Smooth muscle cell (in vitro differentiated cells): ENCODE results near the gene DSC2. TPM values are rescaled to one million over a fixed set of nuclear protein-coding genes. Genes with fewer than 3 reads are reported as not detected.

Experiments used
- DNase-seq: peaks from one replicate; lab custom pipeline; 2025; ENCODE audit not compliant: unreplicated experiment; lab: John Stamatoyannopoulos, UW
- H2AFZ ChIP-seq: fragments of 200-600 bp; sonication (generic); 2 replicates; pipeline ENCODE4 v1.6.0; 2016; ENCODE audit warnings: antibody characterized with exemption, low read depth, mild to moderate bottlenecking
- H3F3A ChIP-seq: fragments of 200-600 bp; sonication (generic); 2 replicates; pipeline ENCODE4 v1.6.0; 2017; ENCODE audit warnings: antibody characterized with exemption, low read depth
- H3K27ac ChIP-seq: fragments of 200-600 bp; sonication (generic); 2 replicates; pipeline ENCODE4 v1.5.1; 2016; ENCODE audit warnings: low read depth, mild to moderate bottlenecking
- H3K27me3 ChIP-seq: fragments of 200-600 bp; sonication (generic); 2 replicates; pipeline ENCODE4 v1.6.1; 2016; ENCODE audit warnings: low read depth, mild to moderate bottlenecking
- H3K36me3 ChIP-seq: fragments of 200-600 bp; sonication (generic); 2 replicates; pipeline ENCODE4 v1.5.1; 2016; ENCODE audit warnings: low read depth
- H3K4me1 ChIP-seq: fragments of 200-600 bp; sonication (generic); 2 replicates; pipeline ENCODE4 v1.5.1; 2016; ENCODE audit warnings: low read depth
- H3K4me2 ChIP-seq: fragments of 200-600 bp; sonication (generic); 2 replicates; pipeline ENCODE4 v1.6.0; 2016; ENCODE audit warnings: mild to moderate bottlenecking
- H3K4me3 ChIP-seq: fragments of 200-600 bp; sonication (generic); 2 replicates; pipeline ENCODE4 v1.5.1; 2016; ENCODE audit warnings: mild to moderate bottlenecking
- H3K79me2 ChIP-seq: fragments of 200-600 bp; sonication (generic); 2 replicates; pipeline ENCODE4 v1.6.0; 2016; ENCODE audit warnings: low read depth, mild to moderate bottlenecking
- H3K9ac ChIP-seq: fragments of 200-600 bp; sonication (generic); 2 replicates; pipeline ENCODE4 v1.6.0; 2016; ENCODE audit warnings: low read depth
- H3K9me3 ChIP-seq: fragments of 200-600 bp; sonication (generic); replicated peaks from 2 replicates; pipeline ENCODE4 v1.5.1; 2016; ENCODE audit warnings: low read depth
- H4K20me1 ChIP-seq: fragments of 200-600 bp; sonication (generic); 2 replicates; pipeline ENCODE4 v1.6.0; 2016; ENCODE audit warnings: low read depth
- WGBS: methylation state at CpG from one replicate; pipeline ENCODE4 v1.1.7; 2016; ENCODE audit warnings: low lambda C conversion rate; 5-methylcytosine and 5-hydroxymethylcytosine counted together
- polyA plus RNA-seq: library from polyadenylated mRNA; unstranded; fragments of >200 nt; fragmentation: Nextera tagmentation; extraction: Ambion mirVana; gene quantifications from 2 replicates; pipeline ENCODE4 v1.2.1, GENCODE V29; 2016
- total RNA-seq: library from RNA; depleted of rRNA; stranded (reverse); fragments of >200 nt; gene quantifications from 2 replicates; pipeline ENCODE4 v1.2.3, GENCODE V29; 2014
- TF ChIP-seq, protein P1 (sequence below): fragments of 200-600 bp; sonication (generic); IDR thresholded peaks from 2 replicates; pipeline ENCODE4 v1.5.1; 2017; ENCODE audit warnings: borderline replicate concordance, mild to moderate bottlenecking, antibody characterized with exemption; ENCODE audit not compliant: insufficient read depth, poor library complexity, severe bottlenecking

Gene DSC2
- total and polyA plus RNA-seq, 2 experiments from 2014 or later: 15.6 to 78.8 TPM

DNA sequence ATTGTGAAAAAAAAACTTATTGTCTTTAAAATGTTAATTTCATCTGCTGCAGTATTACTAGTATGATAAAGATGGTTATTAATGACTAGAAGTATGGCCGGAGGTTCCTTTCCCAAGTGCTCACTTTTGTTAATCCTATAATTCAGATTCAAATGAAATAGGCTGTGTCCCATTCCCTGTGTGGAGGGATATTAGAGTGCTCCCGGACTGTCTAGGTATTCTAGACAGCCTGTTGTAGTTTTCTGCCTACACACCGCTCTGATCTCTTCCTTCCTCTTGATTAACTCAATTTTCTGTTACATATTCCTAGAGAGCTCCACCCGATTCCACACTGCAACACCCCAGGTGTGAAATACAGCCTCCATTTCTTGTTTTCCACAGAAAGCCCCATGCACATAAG lies 44.3 kb downstream of the DSC2 start:
- H4K20me1 ChIP-seq: no peaks in the 10 kb centered on the region
- no peaks in the 10 kb centered on the region for H3K36me3 ChIP-seq
- H3K4me3 ChIP-seq: no peak overlapping the region
- H3K4me2 ChIP-seq: no peak overlapping the region
- H3K9me3 ChIP-seq: no peaks in the 10 kb centered on the region
- H3K79me2 ChIP-seq: no peaks in the 10 kb centered on the region
- no peaks in the 10 kb centered on the region for H3K4me1 ChIP-seq
- TF ChIP-seq, protein P1, sequence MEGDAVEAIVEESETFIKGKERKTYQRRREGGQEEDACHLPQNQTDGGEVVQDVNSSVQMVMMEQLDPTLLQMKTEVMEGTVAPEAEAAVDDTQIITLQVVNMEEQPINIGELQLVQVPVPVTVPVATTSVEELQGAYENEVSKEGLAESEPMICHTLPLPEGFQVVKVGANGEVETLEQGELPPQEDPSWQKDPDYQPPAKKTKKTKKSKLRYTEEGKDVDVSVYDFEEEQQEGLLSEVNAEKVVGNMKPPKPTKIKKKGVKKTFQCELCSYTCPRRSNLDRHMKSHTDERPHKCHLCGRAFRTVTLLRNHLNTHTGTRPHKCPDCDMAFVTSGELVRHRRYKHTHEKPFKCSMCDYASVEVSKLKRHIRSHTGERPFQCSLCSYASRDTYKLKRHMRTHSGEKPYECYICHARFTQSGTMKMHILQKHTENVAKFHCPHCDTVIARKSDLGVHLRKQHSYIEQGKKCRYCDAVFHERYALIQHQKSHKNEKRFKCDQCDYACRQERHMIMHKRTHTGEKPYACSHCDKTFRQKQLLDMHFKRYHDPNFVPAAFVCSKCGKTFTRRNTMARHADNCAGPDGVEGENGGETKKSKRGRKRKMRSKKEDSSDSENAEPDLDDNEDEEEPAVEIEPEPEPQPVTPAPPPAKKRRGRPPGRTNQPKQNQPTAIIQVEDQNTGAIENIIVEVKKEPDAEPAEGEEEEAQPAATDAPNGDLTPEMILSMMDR: no peak
- DNase-seq: no peak
- no peak overlapping the region for H2AFZ ChIP-seq
- 92% methylated on average over 4 of the region's 4 CpGs for WGBS
- H3K27me3 ChIP-seq: no peaks in the 10 kb centered on the region
- H3K27ac ChIP-seq: no peak overlapping the region
- H3K9ac ChIP-seq: no peak overlapping the region
- no peaks in the 10 kb centered on the region for H3F3A ChIP-seq

DNA sequence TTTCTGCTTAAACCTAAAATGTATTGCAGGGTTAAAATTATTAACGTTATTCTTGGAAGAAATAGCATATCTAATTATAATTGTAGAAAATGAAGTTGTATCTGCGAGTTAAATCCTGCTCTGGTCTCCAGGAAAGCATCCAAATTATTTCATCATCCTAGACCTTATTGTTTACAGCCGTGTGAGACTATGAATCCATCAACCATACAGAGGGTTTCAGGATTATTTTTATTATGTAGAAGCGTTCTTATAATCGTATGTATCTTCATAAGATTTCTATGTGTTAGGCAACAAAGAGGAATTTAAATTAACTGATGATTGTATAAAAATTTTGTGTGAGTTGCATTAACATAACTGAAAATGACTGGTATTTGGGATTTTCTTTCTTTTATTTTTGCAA lies 45.2 kb downstream of the DSC2 start:
- TF ChIP-seq, protein P1: no peak
- no peaks in the 10 kb centered on the region for H4K20me1 ChIP-seq
- no peaks in the 10 kb centered on the region for H3K9me3 ChIP-seq
- WGBS: 60% methylated on average over 5 of the region's 5 CpGs
- H2AFZ ChIP-seq: no peak overlapping the region
- DNase-seq: no peak
- no peaks in the 10 kb centered on the region for H3K4me1 ChIP-seq
- H3K27me3 ChIP-seq: no peaks in the 10 kb centered on the region
- no peaks in the 10 kb centered on the region for H3K36me3 ChIP-seq
- H3K4me3 ChIP-seq: no peak overlapping the region
- H3K9ac ChIP-seq: no peak overlapping the region
- no peaks in the 10 kb centered on the region for H3K79me2 ChIP-seq
- H3K4me2 ChIP-seq: no peak overlapping the region
- no peak overlapping the region for H3K27ac ChIP-seq
- H3F3A ChIP-seq: no peaks in the 10 kb centered on the region

DNA sequence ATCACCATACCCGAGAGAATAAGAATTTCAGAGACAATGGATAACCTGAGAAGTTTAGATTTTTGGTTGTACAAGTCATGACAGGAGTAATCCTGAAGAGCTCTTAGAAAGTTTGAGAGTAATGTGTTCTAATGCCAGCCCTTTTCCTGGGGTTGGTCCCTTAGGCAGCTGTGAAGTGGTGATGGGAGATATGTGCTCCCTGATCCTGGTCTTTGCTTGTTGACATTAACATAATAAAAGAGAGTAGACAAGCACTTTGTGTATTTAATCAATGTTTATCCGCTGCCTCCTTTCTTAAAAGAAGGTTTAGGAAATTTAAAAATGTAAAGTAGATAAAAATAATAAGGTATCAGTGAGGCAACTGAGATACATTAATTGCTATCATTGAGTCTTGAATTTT lies 45.9 kb downstream of the DSC2 start:
- no peaks in the 10 kb centered on the region for H3K36me3 ChIP-seq
- no peaks in the 10 kb centered on the region for H4K20me1 ChIP-seq
- no peak overlapping the region for H2AFZ ChIP-seq
- no peaks in the 10 kb centered on the region for H3K27me3 ChIP-seq
- no peaks in the 10 kb centered on the region for H3K79me2 ChIP-seq
- WGBS: 58% methylated on average over 2 of the region's 2 CpGs
- H3K4me3 ChIP-seq: no peak overlapping the region
- H3K4me2 ChIP-seq: no peak overlapping the region
- no peaks in the 10 kb centered on the region for H3F3A ChIP-seq
- no peak overlapping the region for H3K9ac ChIP-seq
- H3K4me1 ChIP-seq: no peaks in the 10 kb centered on the region
- no peak overlapping the region for H3K27ac ChIP-seq
- DNase-seq: no peak
- H3K9me3 ChIP-seq: no peaks in the 10 kb centered on the region
- TF ChIP-seq, protein P1: no peak

DNA sequence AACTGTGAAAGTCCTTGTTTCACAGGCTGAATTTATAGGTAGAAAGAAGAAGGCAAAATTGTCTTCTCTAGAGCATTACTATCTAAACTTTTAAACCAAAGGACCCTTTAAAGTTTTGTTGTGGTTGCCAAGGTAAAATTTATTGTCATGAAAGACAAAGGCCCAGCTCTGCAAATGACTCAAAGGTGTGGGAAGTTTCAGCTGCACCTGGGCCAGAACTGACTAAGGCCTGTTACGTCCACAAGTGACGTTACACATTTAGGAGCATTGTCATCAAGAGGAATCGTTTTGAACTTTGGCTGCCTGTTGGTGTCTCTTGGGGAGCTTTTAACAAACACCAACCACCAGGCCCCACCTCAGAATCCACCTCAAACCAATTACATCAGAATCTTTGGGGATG lies 51.6 kb downstream of the DSC2 start:
- H3K27ac ChIP-seq: peak overlapping the region; percentile 20
- 77% methylated on average over 3 of the region's 3 CpGs for WGBS
- no peak overlapping the region for H2AFZ ChIP-seq
- H3K36me3 ChIP-seq: no peaks in the 10 kb centered on the region
- DNase-seq: no peak
- H3K4me2 ChIP-seq: no peak overlapping the region
- no peak overlapping the region for H3K4me3 ChIP-seq
- no peaks in the 10 kb centered on the region for H3K79me2 ChIP-seq
- H3K4me1 ChIP-seq: no peaks in the 10 kb centered on the region
- H4K20me1 ChIP-seq: no peaks in the 10 kb centered on the region
- H3K9me3 ChIP-seq: no peaks in the 10 kb centered on the region
- no peaks in the 10 kb centered on the region for H3K27me3 ChIP-seq
- TF ChIP-seq, protein P1: no peak
- no peaks in the 10 kb centered on the region for H3F3A ChIP-seq
- no peak overlapping the region for H3K9ac ChIP-seq
